Keratinocyte (primary cell): ENCODE results near the gene CTNNA2. TPM values are rescaled to one million over a fixed set of nuclear protein-coding genes. Genes with fewer than 3 reads are reported as not detected.

Experiments
- DNase-seq: peaks from one replicate; pipeline ENCODE4 v3.0.0-alpha.2; 2011; ENCODE audit warnings: low read depth, missing footprints, low spot score
- FAIRE-seq: peaks from 2 replicates; lab custom pipeline; 2011; peaks lifted over from hg19 to GRCh38; lab: Jason Lieb, UNC
- H2AFZ ChIP-seq: 2 replicates; pipeline ENCODE4 v1.6.0; 2012; ENCODE audit warnings: low read length, control low read depth, inconsistent platforms; ENCODE audit not compliant: control insufficient read depth
- H3K27ac ChIP-seq: 2 replicates; pipeline ENCODE4 v1.5.1; 2011; ENCODE audit warnings: low read length; ENCODE audit not compliant: control insufficient read depth, insufficient read depth
- H3K27me3 ChIP-seq: 3 replicates; pipeline ENCODE4 v1.6.0; 2011; ENCODE audit warnings: low read length; ENCODE audit not compliant: control insufficient read depth, insufficient read depth; ENCODE audit errors: extremely low read depth
- H3K36me3 ChIP-seq, 2 experiments: 2 replicates in 1 of 2; 3 replicates in 1 of 2; pipeline ENCODE4 v1.5.1; 2011; ENCODE audit warnings: low read length in 2 of 2, mild to moderate bottlenecking in 1 of 2; ENCODE audit not compliant: control insufficient read depth in 2 of 2, insufficient read depth in 2 of 2; ENCODE audit errors: extremely low read depth in 1 of 2
- H3K4me1 ChIP-seq: 3 replicates; pipeline ENCODE4 v1.5.1; 2011; ENCODE audit warnings: low read length; ENCODE audit not compliant: control insufficient read depth, insufficient read depth; ENCODE audit errors: extremely low read depth
- H3K4me2 ChIP-seq: 3 replicates; pipeline ENCODE4 v1.6.0; 2011; ENCODE audit warnings: low read depth, low read length; ENCODE audit not compliant: control insufficient read depth, insufficient read depth; ENCODE audit errors: extremely low read depth
- H3K4me3 ChIP-seq, 3 experiments: fragments of 200-600 bp in 1 of 3; sonication (generic) in 1 of 3; 2 replicates in 2 of 3; 3 replicates in 1 of 3; pipeline ENCODE4 v1.5.1; 2011 to 2016; ENCODE audit warnings: low read length in 3 of 3, mild to moderate bottlenecking in 3 of 3, control low read depth in 2 of 3, inconsistent platforms in 1 of 3, low read depth in 1 of 3, mixed read lengths in 1 of 3, mixed run types in 1 of 3, moderate library complexity in 1 of 3; ENCODE audit not compliant: control insufficient read depth in 2 of 3, insufficient read depth in 2 of 3; ENCODE audit errors: extremely low read depth in 1 of 3
- H3K79me2 ChIP-seq: 2 replicates; pipeline ENCODE4 v1.6.0; 2012; ENCODE audit warnings: low read length; ENCODE audit not compliant: control insufficient read depth, insufficient read depth
- H3K9ac ChIP-seq: 3 replicates; pipeline ENCODE4 v1.6.0; 2011; ENCODE audit warnings: low read length; ENCODE audit not compliant: control insufficient read depth, insufficient read depth; ENCODE audit errors: extremely low read depth
- H3K9me1 ChIP-seq: 3 replicates; pipeline ENCODE4 v1.6.0; 2011; ENCODE audit warnings: low read length; ENCODE audit not compliant: control insufficient read depth, insufficient read depth; ENCODE audit errors: extremely low read depth
- H3K9me3 ChIP-seq: 2 replicates; pipeline ENCODE4 v1.5.1; 2012; ENCODE audit warnings: low read depth, low read length; ENCODE audit not compliant: control insufficient read depth
- H4K20me1 ChIP-seq: 3 replicates; pipeline ENCODE4 v1.6.0; 2011; ENCODE audit warnings: low read length; ENCODE audit not compliant: control insufficient read depth, insufficient read depth; ENCODE audit errors: extremely low read depth
- EZH2 ChIP-seq: IDR thresholded peaks from one replicate; pipeline ENCODE4 v1.6.1; 2012; ENCODE audit warnings: inconsistent platforms, mild to moderate bottlenecking, low read length, moderate library complexity
- dilution Hi-C: fragments of 300-500 bp; cut with MboI; formaldehyde crosslinking; loops from one replicate; pipeline ENCODE4 v1.7.0; 2020; ENCODE audit warnings: low sequenced_read_pairs; ENCODE audit not compliant: extremely low pct_ligation_motif_present
- polyA plus RNA-seq, 5 experiments: library from polyadenylated mRNA; depleted of rRNA in 3 of 5; stranded (reverse) in 3 of 5; stranded (forward) in 1 of 5; unstranded in 1 of 5; fragments of >200 nt; gene quantifications; 1 replicate in 1 of 5; 2 replicates in 3 of 5; 3 replicates in 1 of 5; pipeline versions ENCODE4 v1.2.1 to v1.2.3, GENCODE V29; 2011 to 2012; ENCODE audit warnings: missing spikeins in 2 of 5, low read depth in 1 of 5, low replicate concordance in 1 of 5
- TF ChIP-seq, protein P1 (sequence below), 3 experiments: IDR thresholded peaks in 1 of 3; conservative IDR thresholded peaks in 1 of 3; optimal IDR thresholded peaks in 1 of 3; 2 replicates in 2 of 3; 3 replicates in 1 of 3; pipeline versions ENCODE3 to v1.5.1; 2011; ENCODE audit warnings: low read length in 3 of 3, mild to moderate bottlenecking in 3 of 3, moderate library complexity in 2 of 3, control low read depth in 1 of 3, inconsistent platforms in 1 of 3; ENCODE audit not compliant: insufficient read depth in 2 of 3; ENCODE audit errors: extremely low read depth in 1 of 3

The CTNNA2 gene
- polyA plus RNA-seq, 1 donor (not counting 4 experiments of a cell fraction or from before 2014, with no cell fraction given), result not detected

DNA sequence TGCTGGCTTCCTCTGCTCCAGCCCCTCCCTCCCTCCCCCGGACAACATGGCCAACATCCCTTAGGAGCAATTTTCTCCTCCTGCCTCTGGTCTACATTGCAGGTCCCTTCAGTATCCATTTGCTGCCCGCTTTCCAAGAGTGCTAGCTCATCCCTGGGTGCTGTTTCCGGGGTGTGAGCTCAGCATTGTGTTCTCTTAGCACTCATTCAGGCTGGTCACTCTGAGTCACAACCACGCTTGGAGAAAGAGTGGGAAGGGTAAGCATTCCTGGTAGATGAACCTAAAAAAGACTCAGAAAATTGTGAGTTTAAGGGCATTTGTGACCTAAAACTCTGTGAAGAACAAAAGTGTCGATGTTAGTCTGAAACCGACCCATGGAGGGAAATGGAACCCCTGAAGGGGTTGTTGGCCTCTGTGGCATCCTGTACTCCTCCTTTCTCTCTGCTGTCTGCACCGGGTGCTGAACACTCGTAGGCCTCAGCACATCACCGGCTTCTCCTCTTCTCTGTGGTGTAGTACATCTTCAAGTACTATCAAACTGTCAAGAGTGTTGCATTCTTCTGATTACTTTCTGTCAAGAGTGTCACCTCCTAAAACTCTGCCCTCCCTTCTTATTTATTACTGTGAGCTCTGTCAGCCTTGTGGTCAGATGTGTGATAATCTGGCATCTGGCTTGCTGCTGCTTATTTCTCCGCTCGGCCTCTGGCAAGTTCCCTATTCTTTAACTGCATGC is 73.0 kb downstream of the CTNNA2 start:
- no peak for TF ChIP-seq EZH2
- TF ChIP-seq, protein P1, sequence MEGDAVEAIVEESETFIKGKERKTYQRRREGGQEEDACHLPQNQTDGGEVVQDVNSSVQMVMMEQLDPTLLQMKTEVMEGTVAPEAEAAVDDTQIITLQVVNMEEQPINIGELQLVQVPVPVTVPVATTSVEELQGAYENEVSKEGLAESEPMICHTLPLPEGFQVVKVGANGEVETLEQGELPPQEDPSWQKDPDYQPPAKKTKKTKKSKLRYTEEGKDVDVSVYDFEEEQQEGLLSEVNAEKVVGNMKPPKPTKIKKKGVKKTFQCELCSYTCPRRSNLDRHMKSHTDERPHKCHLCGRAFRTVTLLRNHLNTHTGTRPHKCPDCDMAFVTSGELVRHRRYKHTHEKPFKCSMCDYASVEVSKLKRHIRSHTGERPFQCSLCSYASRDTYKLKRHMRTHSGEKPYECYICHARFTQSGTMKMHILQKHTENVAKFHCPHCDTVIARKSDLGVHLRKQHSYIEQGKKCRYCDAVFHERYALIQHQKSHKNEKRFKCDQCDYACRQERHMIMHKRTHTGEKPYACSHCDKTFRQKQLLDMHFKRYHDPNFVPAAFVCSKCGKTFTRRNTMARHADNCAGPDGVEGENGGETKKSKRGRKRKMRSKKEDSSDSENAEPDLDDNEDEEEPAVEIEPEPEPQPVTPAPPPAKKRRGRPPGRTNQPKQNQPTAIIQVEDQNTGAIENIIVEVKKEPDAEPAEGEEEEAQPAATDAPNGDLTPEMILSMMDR (optimal IDR thresholded peaks at IDR 0.05 in 1 of 3, IDR thresholded peaks at IDR 0.05 in 1 of 3, conservative IDR thresholded peaks at IDR 0.05 in 1 of 3; ENCODE audit: extremely low read depth in 1 of 3, insufficient read depth in 2 of 3, low read length in 3 of 3), result no peak
- Histone ChIP-seq H3K27ac (no peak overlapping the region), H2AFZ (no peak overlapping the region), H3K4me3 (no peak overlapping the region), H3K9me1 (no peaks in the 10 kb centered on the region), H3K79me2 (no peaks in the 10 kb centered on the region), H3K36me3 (no peaks in the 10 kb centered on the region), H3K9me3 (peaks cover 2% of the 10 kb centered on the region), H4K20me1 (no peaks in the 10 kb centered on the region), H3K27me3 (no peaks in the 10 kb centered on the region), H3K9ac (no peak overlapping the region), H3K4me1 (no peaks in the 10 kb centered on the region), H3K4me2 (no peak overlapping the region)
- no peak for FAIRE-seq
- no peak for DNase-seq
- dilution Hi-C loops, result no loop called here

DNA sequence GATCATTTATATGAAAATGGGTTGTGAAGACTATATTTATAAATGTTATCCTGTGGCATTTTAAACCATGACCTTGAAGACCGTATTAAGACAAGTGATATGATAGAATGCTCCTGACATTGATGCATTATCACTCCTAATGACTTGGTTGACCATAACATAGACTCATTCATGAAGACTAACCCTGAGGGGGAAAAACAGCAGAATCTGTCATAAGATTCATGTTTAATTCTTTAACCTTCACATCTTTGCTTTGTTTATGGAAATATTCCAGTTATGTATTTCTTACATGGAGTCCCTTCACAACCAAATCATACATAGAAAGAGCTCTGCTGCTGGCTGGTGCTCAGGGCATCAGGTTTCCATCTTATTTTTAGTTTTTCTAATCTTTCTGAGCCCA is 78.4 kb downstream of the CTNNA2 start:
- FAIRE-seq, result no peak
- H3K79me2 ChIP-seq, result no peaks in the 10 kb centered on the region

More for the DNA sequence above, 78.4 kb downstream of the CTNNA2 start:
- H3K4me2 ChIP-seq, result no peak overlapping the region
- no peak overlapping the region for H3K9ac ChIP-seq
- H3K27me3 ChIP-seq, result no peaks in the 10 kb centered on the region
- dilution Hi-C loops, result no loop called here
- TF ChIP-seq EZH2, result no peak
- TF ChIP-seq, protein P1 (optimal IDR thresholded peaks at IDR 0.05 in 1 of 3, IDR thresholded peaks at IDR 0.05 in 1 of 3, conservative IDR thresholded peaks at IDR 0.05 in 1 of 3; ENCODE audit: extremely low read depth in 1 of 3, insufficient read depth in 2 of 3, low read length in 3 of 3), result no peak
- no peak overlapping the region for H3K27ac ChIP-seq
- no peaks in the 10 kb centered on the region for H3K36me3 ChIP-seq
- H3K4me3 ChIP-seq, result no peak overlapping the region
- no peaks in the 10 kb centered on the region for H3K4me1 ChIP-seq
- H2AFZ ChIP-seq, result no peak overlapping the region
- H3K9me1 ChIP-seq, result no peaks in the 10 kb centered on the region
- H3K9me3 ChIP-seq, result peaks cover 3% of the 10 kb centered on the region
- DNase-seq, result no peak
- H4K20me1 ChIP-seq, result no peaks in the 10 kb centered on the region
